SK-N-SH treated with all-trans-retinoic acid at 6 μM for 48 hours (cell line): ENCODE results near the gene MAP3K10.

Experiments used
- CREB5 ChIP-seq: fragments of 250-450 bp; sonication (Bioruptor Pico); IDR thresholded peaks from 2 replicates; pipeline ENCODE4 v1.5.1; 2020; ENCODE audit warnings: low read depth, mild to moderate bottlenecking, moderate library complexity
- ISL1 ChIP-seq: fragments of 250-450 bp; sonication (Bioruptor Pico); IDR thresholded peaks from 2 replicates; pipeline ENCODE4 v2.1.2; 2022; ENCODE audit warnings: mild to moderate bottlenecking, moderate library complexity
- PATZ1 ChIP-seq: fragments of 250-450 bp; sonication (Bioruptor Pico); IDR thresholded peaks from 2 replicates; pipeline ENCODE4 v1.8.0; 2020; ENCODE audit warnings: mild to moderate bottlenecking, moderate library complexity, borderline replicate concordance
- PPARA ChIP-seq: fragments of 250-450 bp; sonication (Bioruptor Pico); IDR thresholded peaks from 2 replicates; pipeline ENCODE4 v1.5.0; 2020; ENCODE audit warnings: mild to moderate bottlenecking, borderline replicate concordance
- ZC3H10 ChIP-seq: fragments of 250-450 bp; sonication (Bioruptor Pico); IDR thresholded peaks from 2 replicates; pipeline ENCODE4 v1.5.1; 2021; ENCODE audit warnings: mild to moderate bottlenecking, moderate library complexity
- ZFP3 ChIP-seq: fragments of 250-450 bp; sonication (Bioruptor Pico); IDR thresholded peaks from 2 replicates; pipeline ENCODE4 v1.5.0; 2020; ENCODE audit warnings: mild to moderate bottlenecking, moderate library complexity
- ZNF70 ChIP-seq: fragments of 450-650 bp; formaldehyde crosslinking; IDR thresholded peaks from 2 replicates; pipeline ENCODE4 v1.5.0; 2020; ENCODE audit warnings: mild to moderate bottlenecking, moderate library complexity

- no peak for TF ChIP-seq PATZ1 (CRISPR knock-in tag)
- TF ChIP-seq ZFP3 (CRISPR knock-in tag) = no peak
- no peak for TF ChIP-seq ZC3H10
- TF ChIP-seq PPARA (CRISPR knock-in tag) = no peak
- no peak for TF ChIP-seq ISL1 (CRISPR knock-in tag)
- TF ChIP-seq CREB5 (CRISPR knock-in tag) = no peak
- no peak for TF ChIP-seq ZNF70 (CRISPR knock-in tag)
Observed at GRCh38 chr19:40243181-40243580, 52.0 kb downstream of the MAP3K10 start.
